GM12891 (cell line): ENCODE measurements around the gene ADIPOR2.
"Not testable (repeated sequence)": the region's sequence is repeated elsewhere in the genome, so short reads cannot be mapped to it uniquely, and the experiment has no call there.

ENCODE experiments used
- POLR2A ChIP-seq: IDR thresholded peaks from 2 replicates; pipeline ENCODE4 v1.6.1; 2011; ENCODE audit warnings: low read depth, low read length, control low read depth
- POLR2AphosphoS5 ChIP-seq: IDR thresholded peaks from 2 replicates; pipeline ENCODE4 v1.6.1; 2011; ENCODE audit warnings: low read depth, low read length, control low read depth

- not testable (repeated sequence) for TF ChIP-seq POLR2AphosphoS5, POLR2A
Measured at GRCh38 chr12:1731688-1732078, 40.8 kb downstream of the ADIPOR2 start.
